ENCODE data around the gene REC8.
"Not testable (repeated sequence)": the region's sequence is repeated elsewhere in the genome, so short reads cannot be mapped to it uniquely, and the experiment has no call there.

The REC8 gene

DNA sequence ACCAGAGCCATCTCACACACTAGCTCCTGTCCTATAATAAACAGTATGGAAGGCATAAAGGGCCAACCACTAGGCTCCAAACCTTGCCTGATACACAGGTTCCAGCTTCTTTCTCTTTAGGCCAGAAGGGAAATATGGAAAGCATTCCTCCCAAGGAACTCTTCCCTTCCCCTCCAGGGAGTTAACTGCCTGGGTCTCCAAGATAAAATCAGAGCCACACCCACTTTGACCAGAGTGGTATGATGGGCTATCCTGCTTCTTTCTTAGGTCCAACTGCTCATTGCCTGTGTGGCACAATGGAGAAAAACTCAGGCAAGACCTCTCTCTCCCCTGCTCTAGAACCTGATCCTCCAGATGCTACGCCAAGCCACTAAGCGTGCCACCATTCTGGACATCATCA lies 35.7 kb downstream of the REC8 start:
- TF ChIP-seq, protein P1, sequence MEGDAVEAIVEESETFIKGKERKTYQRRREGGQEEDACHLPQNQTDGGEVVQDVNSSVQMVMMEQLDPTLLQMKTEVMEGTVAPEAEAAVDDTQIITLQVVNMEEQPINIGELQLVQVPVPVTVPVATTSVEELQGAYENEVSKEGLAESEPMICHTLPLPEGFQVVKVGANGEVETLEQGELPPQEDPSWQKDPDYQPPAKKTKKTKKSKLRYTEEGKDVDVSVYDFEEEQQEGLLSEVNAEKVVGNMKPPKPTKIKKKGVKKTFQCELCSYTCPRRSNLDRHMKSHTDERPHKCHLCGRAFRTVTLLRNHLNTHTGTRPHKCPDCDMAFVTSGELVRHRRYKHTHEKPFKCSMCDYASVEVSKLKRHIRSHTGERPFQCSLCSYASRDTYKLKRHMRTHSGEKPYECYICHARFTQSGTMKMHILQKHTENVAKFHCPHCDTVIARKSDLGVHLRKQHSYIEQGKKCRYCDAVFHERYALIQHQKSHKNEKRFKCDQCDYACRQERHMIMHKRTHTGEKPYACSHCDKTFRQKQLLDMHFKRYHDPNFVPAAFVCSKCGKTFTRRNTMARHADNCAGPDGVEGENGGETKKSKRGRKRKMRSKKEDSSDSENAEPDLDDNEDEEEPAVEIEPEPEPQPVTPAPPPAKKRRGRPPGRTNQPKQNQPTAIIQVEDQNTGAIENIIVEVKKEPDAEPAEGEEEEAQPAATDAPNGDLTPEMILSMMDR (conservative IDR thresholded peaks at IDR 0.05; ENCODE audit: low read depth, low read length) = no peak
- DNase-seq (ENCODE audit: low read depth) = no peak
- no peak overlapping the region for H3K4me3 ChIP-seq (ENCODE audit: low read length)

DNA sequence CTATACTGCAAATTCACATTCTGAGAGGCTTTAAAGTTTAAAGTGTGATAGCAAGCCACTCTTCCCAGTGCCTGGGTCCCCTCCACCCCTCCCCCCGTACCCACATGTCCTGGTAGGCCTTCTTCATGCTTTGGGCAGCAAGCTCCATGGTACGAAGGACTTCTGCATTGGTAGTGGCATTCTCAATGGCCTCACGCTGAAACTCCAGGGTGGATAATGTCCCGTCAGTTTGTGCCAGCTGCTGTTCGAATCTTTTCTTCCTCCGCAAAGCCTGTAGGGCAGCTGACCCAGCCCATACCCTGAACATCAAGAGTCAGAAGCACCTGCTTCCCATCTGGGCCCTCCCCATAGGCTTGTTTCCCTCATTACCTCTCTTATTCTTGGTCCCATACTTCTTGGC lies 39.4 kb downstream of the REC8 start:
- no peak overlapping the region for H3K4me3 ChIP-seq (ENCODE audit: low read length)
- DNase-seq (ENCODE audit: low read depth) = no peak
- TF ChIP-seq, protein P1 (conservative IDR thresholded peaks at IDR 0.05; ENCODE audit: low read depth, low read length) = no peak

DNA sequence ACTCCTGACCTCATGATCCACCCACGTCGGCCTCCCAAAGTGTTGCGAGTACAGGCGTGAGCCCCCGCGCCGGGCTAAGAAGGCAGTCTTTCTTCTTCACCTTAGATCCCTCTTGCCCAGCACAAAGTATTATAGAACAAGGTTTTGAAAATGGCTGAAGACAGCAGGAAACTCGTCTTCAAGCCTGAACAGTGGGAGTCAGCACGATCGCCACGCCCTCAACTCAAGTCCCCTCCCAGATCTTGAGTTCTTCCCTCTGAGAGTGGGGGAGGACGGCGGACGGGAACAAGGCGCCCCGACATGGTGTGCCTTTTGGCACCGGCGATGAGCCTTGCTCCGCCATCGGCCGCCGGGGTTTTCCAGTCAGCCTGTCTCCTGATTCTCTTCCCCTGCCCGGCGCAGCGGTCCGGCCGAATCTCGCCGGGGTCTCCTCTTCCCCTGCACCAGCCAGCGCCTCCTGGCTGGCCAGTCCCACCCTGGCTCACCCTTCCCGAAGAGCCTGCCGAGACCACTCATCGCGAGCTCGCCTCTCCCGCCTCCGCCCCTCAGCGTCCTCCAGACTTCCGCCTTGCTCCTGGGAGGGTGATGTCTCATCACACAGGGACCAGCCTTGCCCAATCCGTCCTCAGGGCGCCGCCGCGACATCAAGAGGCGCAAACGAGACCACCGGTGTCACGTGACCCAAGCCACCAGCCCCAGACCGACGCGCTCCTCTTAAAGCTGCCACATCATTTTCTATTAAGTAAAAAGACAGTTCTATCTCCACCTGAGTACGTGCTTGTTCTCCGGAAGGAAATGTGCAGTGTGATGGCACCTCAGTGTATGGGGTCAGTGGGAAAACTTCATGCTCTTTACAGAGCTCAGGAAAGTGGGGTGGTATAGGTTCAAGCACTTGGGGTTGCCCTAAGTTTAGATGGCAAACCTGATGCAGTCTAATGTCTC lies 41.3 kb downstream of the REC8 start, which contains the start of gene CHMP4A:
Gene CHMP4A, minus strand, starts transcription at position 565 of the 942 bp plus-strand sequence. Its CDS starts 49 bp downstream, at position 516.
- TF ChIP-seq, protein P1 (conservative IDR thresholded peaks at IDR 0.05; ENCODE audit: low read depth, low read length) = peak; percentile 28
- peak; percentile 94 for DNase-seq (ENCODE audit: low read depth)

DNA sequence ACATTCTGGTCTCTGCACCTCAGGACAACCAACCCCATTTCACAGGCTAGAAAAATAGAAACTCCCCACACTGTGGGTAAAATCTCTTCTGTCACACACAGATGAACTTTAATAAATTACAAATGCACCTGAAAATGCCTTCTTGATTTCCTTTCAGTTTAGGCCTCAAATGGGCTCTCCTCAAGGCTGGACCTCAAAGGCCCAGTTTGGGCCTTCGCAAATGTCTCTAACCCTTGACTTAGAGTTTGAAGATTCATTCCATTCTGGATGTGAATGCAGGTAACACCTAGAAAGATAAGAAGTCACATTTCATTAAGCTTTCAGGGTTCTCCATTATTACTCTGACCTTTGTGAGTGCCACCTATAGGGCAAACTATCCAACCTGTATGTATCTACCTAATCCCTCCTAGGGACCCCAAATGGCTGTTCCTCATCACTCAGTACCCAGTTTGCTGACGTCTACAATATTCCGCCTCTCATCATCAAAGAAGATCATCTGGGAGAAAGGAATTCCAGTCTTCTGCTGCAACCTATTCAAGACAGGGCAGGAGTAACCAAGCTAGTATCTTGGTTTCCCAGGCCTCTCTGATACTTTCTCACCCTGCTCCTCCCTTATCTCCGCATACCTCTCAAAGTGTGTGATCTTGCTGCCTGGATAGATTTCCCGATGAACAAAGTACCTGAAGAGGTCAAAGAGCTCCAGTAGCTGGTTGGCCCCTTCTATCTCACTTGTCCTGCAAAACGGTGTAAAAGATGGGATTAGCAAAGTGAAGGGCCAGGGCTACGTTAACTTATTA lies 42.2 kb downstream of the REC8 start:
- TF ChIP-seq, protein P1 (conservative IDR thresholded peaks at IDR 0.05; ENCODE audit: low read depth, low read length) = no peak
- DNase-seq (ENCODE audit: low read depth) = no peak
- H3K4me3 ChIP-seq (ENCODE audit: low read length) = peak overlapping the region; percentile 83

More for the DNA sequence above, 41.3 kb downstream of the REC8 start, which contains the start of gene CHMP4A:
- H3K4me3 ChIP-seq (ENCODE audit: low read length) = peak within 1 kb of the TSS; percentile 83

DNA sequence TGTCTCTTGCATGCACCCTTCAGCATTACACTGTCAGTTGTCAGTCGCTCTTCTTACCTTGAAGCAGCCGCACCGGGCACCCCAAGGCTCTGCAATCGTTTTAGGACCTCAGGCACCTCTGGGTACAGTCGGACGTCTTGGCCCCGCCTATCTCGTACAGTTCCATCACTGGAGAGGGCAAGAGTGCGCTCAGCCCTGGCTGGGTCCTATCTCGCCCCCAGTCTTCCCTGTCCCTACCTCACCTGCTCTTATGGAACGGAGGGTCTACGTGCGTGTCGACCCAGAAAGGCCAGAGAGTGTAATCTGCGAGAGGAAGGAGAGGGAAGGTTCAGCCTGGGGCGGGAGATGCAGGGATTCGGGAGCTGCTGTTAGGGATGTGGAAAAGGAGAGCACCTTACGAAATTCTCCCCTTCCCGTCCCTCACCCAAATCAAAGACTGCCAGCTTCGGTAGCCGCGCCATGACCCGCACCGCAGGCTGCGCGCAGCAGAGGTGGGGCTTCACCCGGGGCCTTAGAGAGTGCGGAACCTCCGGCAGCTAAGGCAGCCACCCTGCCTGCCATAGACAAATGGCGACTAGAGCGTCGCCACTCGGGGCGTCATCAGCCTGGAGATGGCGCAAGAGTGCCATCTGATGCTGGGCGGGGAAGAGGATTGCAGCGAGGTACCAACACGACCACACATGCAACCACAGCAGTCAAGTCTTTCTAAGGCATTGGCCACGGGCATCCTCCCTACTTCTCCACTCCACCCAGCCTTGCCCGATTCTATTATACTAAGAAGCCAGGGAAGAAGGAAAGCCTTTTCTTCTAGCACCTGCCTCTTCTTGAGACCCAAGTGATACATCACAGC lies 43.8 kb downstream of the REC8 start, which contains the start of gene MDP1:
Gene MDP1, minus strand, starts transcription at position 572 of the 850 bp plus-strand sequence. Its CDS starts 111 bp downstream, at position 461.
- TF ChIP-seq, protein P1 (conservative IDR thresholded peaks at IDR 0.05; ENCODE audit: low read depth, low read length) = peak; percentile 62
- peak within 1 kb of the TSS; percentile 89 for H3K4me3 ChIP-seq (ENCODE audit: low read length)

DNA sequence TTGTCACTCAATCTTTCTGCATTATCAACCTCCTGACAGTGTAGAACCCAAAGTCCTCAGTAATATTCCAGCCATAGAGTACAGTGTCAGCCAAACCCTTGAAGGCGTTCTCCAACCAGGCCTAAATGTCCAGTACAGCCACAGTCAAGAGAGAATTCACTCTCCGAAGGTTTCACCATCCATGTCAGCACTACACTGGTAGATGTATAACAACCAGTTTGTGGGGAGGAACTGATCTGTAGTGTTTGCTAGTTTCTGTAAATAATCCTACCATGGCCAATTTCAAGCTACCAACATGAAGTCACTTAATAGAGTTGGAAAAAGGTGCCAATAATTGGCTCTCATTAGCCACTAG lies 44.4 kb downstream of the REC8 start:
- H3K4me3 ChIP-seq (ENCODE audit: low read length) = peak overlapping the region; percentile 89
- TF ChIP-seq, protein P1 (conservative IDR thresholded peaks at IDR 0.05; ENCODE audit: low read depth, low read length) = no peak
- DNase-seq (ENCODE audit: low read depth) = no peak

More for the DNA sequence above, 43.8 kb downstream of the REC8 start, which contains the start of gene MDP1:
- peak; percentile 63 for DNase-seq (ENCODE audit: low read depth)

DNA sequence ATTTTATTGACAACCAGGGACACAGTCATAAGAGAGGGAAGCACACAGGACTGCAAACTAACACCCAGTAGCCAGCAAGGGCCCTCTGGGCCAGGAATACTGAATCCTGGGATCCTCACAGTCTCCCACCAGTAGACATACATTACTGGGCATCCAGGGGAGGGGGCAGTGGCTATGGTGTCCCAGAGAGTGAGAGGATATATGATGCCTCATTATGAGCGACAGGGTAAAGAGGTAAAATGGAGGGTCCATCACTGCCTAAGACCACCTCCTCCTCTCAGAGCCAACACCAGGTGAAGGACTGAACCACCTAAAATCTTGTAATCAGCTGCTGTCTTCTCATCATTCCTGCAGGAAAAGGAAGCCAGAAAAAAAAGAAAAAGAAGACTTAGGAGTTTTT lies 45.0 kb downstream of the REC8 start:
- not testable (repeated sequence) for DNase-seq (ENCODE audit: low read depth); H3K4me3 ChIP-seq (ENCODE audit: low read length)
